Measurements from ENCODE around the gene PRDX6. TPM values are rescaled to one million over a fixed set of nuclear protein-coding genes. Genes with fewer than 3 reads are reported as not detected.
A peak's percentile ranks its signal among the peaks of the same experiment; 100 is the strongest.

PRDX6 gene
- total and polyA plus RNA-seq, 2 of the 4 experiments (the other 2 are of a cell fraction): 373 to 426 TPM

DNA sequence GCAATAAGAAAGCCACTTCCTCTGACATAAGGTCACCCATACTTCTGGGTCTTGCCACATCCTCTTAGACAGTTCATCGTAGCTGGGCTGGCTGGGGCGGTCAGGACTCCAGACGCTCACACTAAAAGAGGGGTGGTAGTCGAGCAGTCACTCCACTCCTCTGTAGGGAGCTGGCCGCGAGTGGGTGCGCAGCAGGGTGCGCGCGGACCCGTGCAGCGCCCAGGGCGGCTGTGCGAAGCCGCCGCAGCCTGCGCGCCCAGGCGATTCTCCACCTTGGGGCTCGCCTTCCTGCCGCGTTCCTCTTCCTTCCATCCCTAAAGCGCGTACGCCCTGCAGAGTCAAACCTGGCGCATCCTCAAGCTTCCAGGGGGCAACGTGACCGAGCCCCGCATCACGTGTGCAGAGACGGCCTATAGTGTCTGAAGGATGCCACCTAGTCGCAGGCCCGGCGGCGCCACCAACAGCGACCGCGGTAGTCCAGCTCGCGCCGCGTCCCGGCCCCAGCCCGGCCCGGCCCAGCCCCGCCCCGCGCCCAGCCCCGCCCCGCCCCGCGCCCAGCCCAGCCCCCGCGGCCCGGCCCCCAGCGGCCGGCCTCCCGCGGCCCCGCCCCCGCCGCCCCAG lies 360 bp upstream of the PRDX6 start:
- intact Hi-C loops (cut with micrococcal nuclease) (loop anchor here (2.0 to 5.0 kb wide), 3 partner anchors 348 to 730 kb away; partner anchors contain the start of genes CENPL and DARS2), dilution Hi-C loops (cut with HindIII; ENCODE audit: low sequenced_read_pairs, unreplicated experiment) (no loop called here)
- ATAC-seq (ENCODE audit: low read depth): peak; percentile 82
- TF ChIP-seq CHD1 (IDR thresholded peaks at IDR 0.05; ENCODE audit: low read depth, low read length): no peak
- TF ChIP-seq, protein P1, sequence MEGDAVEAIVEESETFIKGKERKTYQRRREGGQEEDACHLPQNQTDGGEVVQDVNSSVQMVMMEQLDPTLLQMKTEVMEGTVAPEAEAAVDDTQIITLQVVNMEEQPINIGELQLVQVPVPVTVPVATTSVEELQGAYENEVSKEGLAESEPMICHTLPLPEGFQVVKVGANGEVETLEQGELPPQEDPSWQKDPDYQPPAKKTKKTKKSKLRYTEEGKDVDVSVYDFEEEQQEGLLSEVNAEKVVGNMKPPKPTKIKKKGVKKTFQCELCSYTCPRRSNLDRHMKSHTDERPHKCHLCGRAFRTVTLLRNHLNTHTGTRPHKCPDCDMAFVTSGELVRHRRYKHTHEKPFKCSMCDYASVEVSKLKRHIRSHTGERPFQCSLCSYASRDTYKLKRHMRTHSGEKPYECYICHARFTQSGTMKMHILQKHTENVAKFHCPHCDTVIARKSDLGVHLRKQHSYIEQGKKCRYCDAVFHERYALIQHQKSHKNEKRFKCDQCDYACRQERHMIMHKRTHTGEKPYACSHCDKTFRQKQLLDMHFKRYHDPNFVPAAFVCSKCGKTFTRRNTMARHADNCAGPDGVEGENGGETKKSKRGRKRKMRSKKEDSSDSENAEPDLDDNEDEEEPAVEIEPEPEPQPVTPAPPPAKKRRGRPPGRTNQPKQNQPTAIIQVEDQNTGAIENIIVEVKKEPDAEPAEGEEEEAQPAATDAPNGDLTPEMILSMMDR (conservative IDR thresholded peaks at IDR 0.05; ENCODE audit: low read depth, low read length): no peak
- TF ChIP-seq, protein P2, sequence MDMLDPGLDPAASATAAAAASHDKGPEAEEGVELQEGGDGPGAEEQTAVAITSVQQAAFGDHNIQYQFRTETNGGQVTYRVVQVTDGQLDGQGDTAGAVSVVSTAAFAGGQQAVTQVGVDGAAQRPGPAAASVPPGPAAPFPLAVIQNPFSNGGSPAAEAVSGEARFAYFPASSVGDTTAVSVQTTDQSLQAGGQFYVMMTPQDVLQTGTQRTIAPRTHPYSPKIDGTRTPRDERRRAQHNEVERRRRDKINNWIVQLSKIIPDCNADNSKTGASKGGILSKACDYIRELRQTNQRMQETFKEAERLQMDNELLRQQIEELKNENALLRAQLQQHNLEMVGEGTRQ (IDR thresholded peaks at IDR 0.05; ENCODE audit: low read depth, low read length): peak; percentile 98
- no peak for TF ChIP-seq NFE2L2 (IDR thresholded peaks at IDR 0.05; ENCODE audit: low read depth, low read length)
- TF ChIP-seq RAD21 (IDR thresholded peaks at IDR 0.05; ENCODE audit: low read length): no peak
- TF ChIP-seq, protein P3, sequence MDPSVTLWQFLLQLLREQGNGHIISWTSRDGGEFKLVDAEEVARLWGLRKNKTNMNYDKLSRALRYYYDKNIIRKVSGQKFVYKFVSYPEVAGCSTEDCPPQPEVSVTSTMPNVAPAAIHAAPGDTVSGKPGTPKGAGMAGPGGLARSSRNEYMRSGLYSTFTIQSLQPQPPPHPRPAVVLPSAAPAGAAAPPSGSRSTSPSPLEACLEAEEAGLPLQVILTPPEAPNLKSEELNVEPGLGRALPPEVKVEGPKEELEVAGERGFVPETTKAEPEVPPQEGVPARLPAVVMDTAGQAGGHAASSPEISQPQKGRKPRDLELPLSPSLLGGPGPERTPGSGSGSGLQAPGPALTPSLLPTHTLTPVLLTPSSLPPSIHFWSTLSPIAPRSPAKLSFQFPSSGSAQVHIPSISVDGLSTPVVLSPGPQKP (IDR thresholded peaks at IDR 0.05; ENCODE audit: borderline replicate concordance, low read depth, low read length): no peak
- TF ChIP-seq CEBPB (IDR thresholded peaks at IDR 0.05; ENCODE audit: low read depth, low read length): peak; percentile 88
- peak; percentile 11; the same call in 1 of the 2 replicates for TF ChIP-seq MAZ (IDR thresholded peaks at IDR 0.05; ENCODE audit: borderline replicate concordance, low read depth, low read length)
- TF ChIP-seq MXI1 (IDR thresholded peaks at IDR 0.05; ENCODE audit: borderline replicate concordance, low read depth, low read length): no peak; the same call in 1 of the 2 replicates
- no peak for TF ChIP-seq RCOR1 (IDR thresholded peaks at IDR 0.05; ENCODE audit: insufficient replicate concordance, low read length)
- 0 out of 2 replicates have a peak, but pooled peaks have one; percentile 36 for TF ChIP-seq BHLHE40 (IDR thresholded peaks at IDR 0.05; ENCODE audit: low read depth, low read length)
- TF ChIP-seq FOS (IDR thresholded peaks at IDR 0.05; ENCODE audit: low read depth, low read length): peak; percentile 48; the same call in 1 of the 2 replicates
- no peak for TF ChIP-seq MAFK (IDR thresholded peaks at IDR 0.05; ENCODE audit: low read depth, low read length)

More for the DNA sequence above, 360 bp upstream of the PRDX6 start:
- no peaks in the 10 kb centered on the region for H3K9me3 ChIP-seq (ENCODE audit: control insufficient read depth, insufficient read depth, low read length)
- H3K4me2 ChIP-seq (ENCODE audit: low read depth, low read length): peak overlapping the region; percentile 78
- H2AFZ ChIP-seq (replicated peaks; ENCODE audit: low read length, poor library complexity): peak overlapping the region; percentile 98
- peaks cover 23% of the 10 kb centered on the region; the same call in 1 of the 2 replicates for H4K20me1 ChIP-seq (ENCODE audit: insufficient read depth, low read length)
- peak overlapping the region; percentile 86 for H2BK120ac ChIP-seq (ENCODE audit: low read depth, low read length)
- peak overlapping the region; percentile 19; the same call in 1 of the 2 replicates for H4K5ac ChIP-seq (ENCODE audit: low read depth, low read length)
- in situ Hi-C loops (cut with MboI; ENCODE audit: low sequenced_read_pairs): no loop called here
- peak overlapping the region; percentile 75 for H3K14ac ChIP-seq (replicated peaks; ENCODE audit: low read depth, low read length)
- peak overlapping the region; percentile 51; the same call in 1 of the 2 replicates for H3K56ac ChIP-seq (ENCODE audit: extremely low read depth, insufficient read depth, low read length)
- H2BK15ac ChIP-seq (ENCODE audit: low read depth, low read length): peak overlapping the region; percentile 29; the same call in 1 of the 3 replicates
- H2BK20ac ChIP-seq (ENCODE audit: low read depth, low read length): peak overlapping the region; percentile 58; the same call in 1 of the 2 replicates
- peak; percentile 78 for DNase-seq
- peak overlapping the region; percentile 59 to 76; a peak in 3 of 4 replicates for H4K8ac ChIP-seq (ENCODE audit: low read depth in 2 of 2, low read length in 2 of 2)
- peak overlapping the region; percentile 86 for H2AK9ac ChIP-seq (replicated peaks; ENCODE audit: low read depth, low read length, poor library complexity)
- H3K9ac ChIP-seq (ENCODE audit: low read depth, low read length): peak overlapping the region; percentile 81
- BruUV-seq (replicated peaks): TSS peak; percentile 69
- H3K27ac ChIP-seq (ENCODE audit: insufficient read depth, low read length): peak overlapping the region; percentile 79
- peak overlapping the region; percentile 95 for H3K4me3 ChIP-seq (ENCODE audit: insufficient read depth, low read depth, low read length)
- H3K27me3 ChIP-seq (ENCODE audit: control insufficient read depth, insufficient read depth, low read length): no peaks in the 10 kb centered on the region
- peak overlapping the region; percentile 76 for H3K23ac ChIP-seq (ENCODE audit: low read depth, low read length)
- peak overlapping the region; percentile 74 for H2BK5ac ChIP-seq (ENCODE audit: low read depth, low read length, poor library complexity, severe bottlenecking)
- POLR2A ChIA-PET (ENCODE audit: unreplicated experiment): interaction anchor here (1.0 to 1.5 kb wide), 2 partner anchors 46 to 238 kb away, joined by 3 read pairs; partner anchors contain the start of gene KLHL20
- WGBS, 2 experiments (ENCODE audit: extremely low coverage in 2 of 2, insufficient read length in 1 of 2): 0% methylated on average over 21 of the region's 62 CpGs; no CpG with 5 or more reads in 1 of the 2 experiments
- H3K79me1 ChIP-seq (ENCODE audit: low read depth in 1 of 2, low read length in 2 of 2): peaks cover 19 to 76% of the 10 kb centered on the region in 2 experiments
- H2AK5ac ChIP-seq (ENCODE audit: low read depth, low read length): 0 out of 2 replicates have a peak overlapping the region, but pooled peaks have one; percentile 49
- peak overlapping the region; percentile 12; the same call in 1 of the 2 replicates for H3K18ac ChIP-seq (ENCODE audit: low read depth, low read length)
- H3K4me1 ChIP-seq (ENCODE audit: control insufficient read depth, insufficient read depth, low read length): peaks cover 16% of the 10 kb centered on the region
- H4K91ac ChIP-seq (ENCODE audit: insufficient read depth, low read depth, low read length): peak overlapping the region; percentile 66
- H3K4ac ChIP-seq (ENCODE audit: low read depth, low read length): peak overlapping the region; percentile 89
- H3K36me3 ChIP-seq (ENCODE audit: control insufficient read depth, insufficient read depth, low read length): peaks cover 8% of the 10 kb centered on the region
- CTCF ChIA-PET: interaction anchor here (0.6 to 3.0 kb wide), 3 partner anchors 47 to 1088 kb away, joined by 3 to 17 read pairs (median 4); no protein-coding TSS in a partner anchor
- H3K9me1 ChIP-seq (ENCODE audit: insufficient read depth, low read length): peaks cover 7% of the 10 kb centered on the region; the same call in 1 of the 2 replicates

Data from IMR-90 (cell line).